ENCODE data around the gene S100A1.

DNA sequence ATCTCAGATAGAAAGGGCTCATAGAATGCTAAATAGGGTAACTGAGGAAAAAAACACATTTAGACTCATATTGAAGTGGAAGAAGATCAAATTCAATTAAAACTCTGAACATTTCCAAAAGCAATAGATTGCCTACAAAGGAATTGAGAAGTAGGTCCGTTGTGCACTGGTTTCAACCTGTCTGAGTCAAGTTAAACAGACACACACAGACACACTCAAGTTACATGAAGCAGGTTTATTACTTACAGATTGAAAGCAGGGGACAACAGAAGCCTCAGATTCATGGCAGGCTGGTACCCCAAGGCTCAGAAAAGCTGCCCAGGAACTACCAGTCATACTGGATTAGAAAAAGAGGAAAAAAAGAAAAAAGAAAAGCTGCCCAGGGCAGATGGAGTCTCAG is 41.9 kb upstream of the S100A1 start:
- TF ChIP-seq, protein P1, sequence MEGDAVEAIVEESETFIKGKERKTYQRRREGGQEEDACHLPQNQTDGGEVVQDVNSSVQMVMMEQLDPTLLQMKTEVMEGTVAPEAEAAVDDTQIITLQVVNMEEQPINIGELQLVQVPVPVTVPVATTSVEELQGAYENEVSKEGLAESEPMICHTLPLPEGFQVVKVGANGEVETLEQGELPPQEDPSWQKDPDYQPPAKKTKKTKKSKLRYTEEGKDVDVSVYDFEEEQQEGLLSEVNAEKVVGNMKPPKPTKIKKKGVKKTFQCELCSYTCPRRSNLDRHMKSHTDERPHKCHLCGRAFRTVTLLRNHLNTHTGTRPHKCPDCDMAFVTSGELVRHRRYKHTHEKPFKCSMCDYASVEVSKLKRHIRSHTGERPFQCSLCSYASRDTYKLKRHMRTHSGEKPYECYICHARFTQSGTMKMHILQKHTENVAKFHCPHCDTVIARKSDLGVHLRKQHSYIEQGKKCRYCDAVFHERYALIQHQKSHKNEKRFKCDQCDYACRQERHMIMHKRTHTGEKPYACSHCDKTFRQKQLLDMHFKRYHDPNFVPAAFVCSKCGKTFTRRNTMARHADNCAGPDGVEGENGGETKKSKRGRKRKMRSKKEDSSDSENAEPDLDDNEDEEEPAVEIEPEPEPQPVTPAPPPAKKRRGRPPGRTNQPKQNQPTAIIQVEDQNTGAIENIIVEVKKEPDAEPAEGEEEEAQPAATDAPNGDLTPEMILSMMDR (IDR thresholded peaks at IDR 0.05) = no peak
- no peak for TF ChIP-seq EZH2 (IDR thresholded peaks at IDR 0.05)
- no peak for TF ChIP-seq EZH2phosphoT487 (IDR thresholded peaks at IDR 0.05)
